Glutamatergic neuron (in vitro differentiated cells): ENCODE data around the gene NCAPH2. TPM values are rescaled to one million over a fixed set of nuclear protein-coding genes. Genes with fewer than 3 reads are reported as not detected.

ENCODE experiments used
- DNase-seq: peaks from one replicate; pipeline ENCODE4 v3.0.0; 2022
- H3K27ac Mint-ChIP-seq: one replicate; pipeline ENCODE4 v1.8.0; 2020; ENCODE audit warnings: mild to moderate bottlenecking, mixed read lengths, inconsistent platforms; ENCODE audit not compliant: unreplicated experiment
- H3K27me3 Mint-ChIP-seq: one replicate; pipeline ENCODE4 v1.8.0; 2020; ENCODE audit warnings: mild to moderate bottlenecking, moderate library complexity, mixed read lengths, inconsistent platforms; ENCODE audit not compliant: unreplicated experiment
- H3K36me3 Mint-ChIP-seq: one replicate; pipeline ENCODE4 v1.8.0; 2020; ENCODE audit warnings: mild to moderate bottlenecking, mixed read lengths, inconsistent platforms; ENCODE audit not compliant: unreplicated experiment
- H3K4me1 Mint-ChIP-seq: one replicate; pipeline ENCODE4 v1.8.0; 2020; ENCODE audit warnings: mild to moderate bottlenecking, low read depth, mixed read lengths, inconsistent platforms; ENCODE audit not compliant: unreplicated experiment
- H3K4me3 Mint-ChIP-seq: one replicate; pipeline ENCODE4 v1.8.0; 2020; ENCODE audit warnings: mild to moderate bottlenecking, mixed read lengths, inconsistent platforms; ENCODE audit not compliant: unreplicated experiment
- H3K9me3 Mint-ChIP-seq: one replicate; pipeline ENCODE4 v1.8.0; 2020; ENCODE audit warnings: mild to moderate bottlenecking, moderate library complexity, mixed read lengths, inconsistent platforms; ENCODE audit not compliant: unreplicated experiment
- total RNA-seq: library from RNA; stranded (reverse); fragmentation: NEBNext Ultra II Directional; extraction: Animal tissue kit (Norgen Biotek cat#: 25700); gene quantifications from one replicate; pipeline ENCODE4 v1.2.1, GENCODE V29; 2021; ENCODE audit not compliant: unreplicated experiment
- TF ChIP-seq, protein P1 (sequence below): fragments of 200-600 bp; sonication (generic); IDR thresholded peaks from one replicate; pipeline ENCODE4 v1.5.0; 2021; ENCODE audit not compliant: partially characterized antibody, unreplicated experiment

NCAPH2 gene
- total RNA-seq, 1 donor from 2014 or later, result 52.9 TPM

DNA sequence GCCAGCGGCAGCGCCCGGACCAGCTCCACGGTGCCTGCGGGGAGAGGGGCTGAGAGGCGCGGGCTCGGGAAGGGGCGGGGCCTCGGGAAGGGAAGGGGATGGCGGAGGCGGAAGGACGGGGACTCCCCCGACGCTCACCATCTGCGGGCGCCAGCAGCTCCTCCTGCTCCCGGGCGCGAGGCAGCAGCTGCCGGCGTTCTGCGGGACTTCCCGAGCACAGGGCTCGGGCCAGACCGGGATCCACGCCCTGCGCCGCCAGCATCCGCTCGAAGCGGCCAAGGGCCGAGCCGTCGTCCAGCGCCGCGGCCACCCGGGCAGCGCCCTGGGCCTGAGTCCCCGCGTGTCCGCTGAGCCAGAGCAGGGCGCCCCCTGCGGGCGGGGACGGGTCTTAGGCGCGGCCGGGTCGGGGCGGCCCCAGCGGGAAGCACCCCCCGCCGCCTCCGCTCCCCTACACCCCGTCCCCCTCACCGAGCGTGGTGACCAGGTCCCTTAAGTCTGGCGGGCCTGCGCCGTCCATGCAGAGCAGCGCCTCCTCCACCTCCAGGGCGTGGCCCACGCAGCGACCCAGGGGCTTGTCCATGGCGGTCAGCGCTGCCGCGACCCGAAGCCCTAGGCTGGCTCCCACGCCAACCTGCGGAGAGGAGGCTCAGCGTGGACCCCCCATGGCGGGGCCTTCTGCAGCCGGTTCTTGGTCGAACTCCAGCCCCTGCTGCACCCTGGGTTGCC, 18.2 kb downstream of the NCAPH2 start:
- H3K4me3 Mint-ChIP-seq, result peak overlapping the region; percentile 78
- TF ChIP-seq, protein P1, sequence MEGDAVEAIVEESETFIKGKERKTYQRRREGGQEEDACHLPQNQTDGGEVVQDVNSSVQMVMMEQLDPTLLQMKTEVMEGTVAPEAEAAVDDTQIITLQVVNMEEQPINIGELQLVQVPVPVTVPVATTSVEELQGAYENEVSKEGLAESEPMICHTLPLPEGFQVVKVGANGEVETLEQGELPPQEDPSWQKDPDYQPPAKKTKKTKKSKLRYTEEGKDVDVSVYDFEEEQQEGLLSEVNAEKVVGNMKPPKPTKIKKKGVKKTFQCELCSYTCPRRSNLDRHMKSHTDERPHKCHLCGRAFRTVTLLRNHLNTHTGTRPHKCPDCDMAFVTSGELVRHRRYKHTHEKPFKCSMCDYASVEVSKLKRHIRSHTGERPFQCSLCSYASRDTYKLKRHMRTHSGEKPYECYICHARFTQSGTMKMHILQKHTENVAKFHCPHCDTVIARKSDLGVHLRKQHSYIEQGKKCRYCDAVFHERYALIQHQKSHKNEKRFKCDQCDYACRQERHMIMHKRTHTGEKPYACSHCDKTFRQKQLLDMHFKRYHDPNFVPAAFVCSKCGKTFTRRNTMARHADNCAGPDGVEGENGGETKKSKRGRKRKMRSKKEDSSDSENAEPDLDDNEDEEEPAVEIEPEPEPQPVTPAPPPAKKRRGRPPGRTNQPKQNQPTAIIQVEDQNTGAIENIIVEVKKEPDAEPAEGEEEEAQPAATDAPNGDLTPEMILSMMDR, result peak; percentile 84
- peak overlapping the region; percentile 77 for H3K27ac Mint-ChIP-seq
- peaks cover 20% of the 10 kb centered on the region for H3K27me3 Mint-ChIP-seq
- H3K36me3 Mint-ChIP-seq, result peaks cover 5% of the 10 kb centered on the region
- H3K9me3 Mint-ChIP-seq, result peaks cover 15% of the 10 kb centered on the region
- H3K4me1 Mint-ChIP-seq, result peaks cover 12% of the 10 kb centered on the region
- peak; percentile 91 for DNase-seq

DNA sequence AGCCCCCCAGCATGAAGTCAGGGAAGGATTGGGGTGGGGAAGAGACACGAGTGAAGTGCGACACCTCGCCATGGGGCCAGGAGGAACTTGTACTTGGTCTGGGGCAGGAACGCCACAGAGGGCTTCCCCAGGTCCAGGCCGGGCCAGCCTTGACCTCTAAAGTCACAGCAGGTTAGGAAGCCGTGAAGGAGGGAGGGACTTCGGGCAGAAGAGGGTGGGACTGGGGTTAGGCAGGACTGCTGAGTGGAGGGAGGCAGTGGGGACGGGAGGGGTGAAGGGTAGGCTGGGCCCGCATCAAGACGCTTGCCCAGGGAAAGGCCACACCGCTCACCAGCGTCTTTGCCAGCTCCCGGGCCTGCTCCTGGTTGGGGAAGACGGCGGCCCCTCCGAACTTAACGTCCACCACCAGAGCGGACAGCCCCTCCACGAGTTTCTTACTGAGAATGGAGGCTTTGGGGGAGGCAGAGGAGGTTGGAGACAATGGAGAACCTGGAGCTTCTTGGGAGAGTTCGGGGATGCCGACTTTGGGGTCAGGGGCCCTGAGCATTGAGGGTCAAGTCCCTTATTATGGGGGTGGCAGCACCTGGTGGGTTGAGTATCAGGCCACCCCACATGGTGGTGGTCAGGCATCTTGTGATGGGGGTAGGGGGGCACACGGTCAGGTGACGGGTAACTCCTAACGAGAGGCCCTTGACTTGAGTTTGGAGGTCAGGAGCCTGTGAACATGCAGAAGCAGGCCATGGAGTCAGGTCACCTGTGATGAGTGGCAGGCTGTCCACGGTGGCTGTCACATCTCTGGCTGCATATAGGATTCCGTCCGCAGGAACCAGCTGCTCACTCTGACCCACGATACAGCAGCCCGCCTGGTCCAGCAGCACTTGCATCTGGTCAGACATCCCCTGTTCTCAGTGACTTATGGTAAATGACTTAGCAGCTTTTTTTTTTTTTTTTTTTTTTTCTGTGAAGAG, 19.1 kb downstream of the NCAPH2 start:
- Mint-ChIP-seq H3K4me3 (peak overlapping the region; percentile 78), H3K27me3 (peaks cover 20% of the 10 kb centered on the region), H3K27ac (peak overlapping the region; percentile 77), H3K36me3 (peaks cover 5% of the 10 kb centered on the region), H3K4me1 (peaks cover 12% of the 10 kb centered on the region), H3K9me3 (peaks cover 15% of the 10 kb centered on the region)
- TF ChIP-seq, protein P1, result no peak
- peak; percentile 36 for DNase-seq

DNA sequence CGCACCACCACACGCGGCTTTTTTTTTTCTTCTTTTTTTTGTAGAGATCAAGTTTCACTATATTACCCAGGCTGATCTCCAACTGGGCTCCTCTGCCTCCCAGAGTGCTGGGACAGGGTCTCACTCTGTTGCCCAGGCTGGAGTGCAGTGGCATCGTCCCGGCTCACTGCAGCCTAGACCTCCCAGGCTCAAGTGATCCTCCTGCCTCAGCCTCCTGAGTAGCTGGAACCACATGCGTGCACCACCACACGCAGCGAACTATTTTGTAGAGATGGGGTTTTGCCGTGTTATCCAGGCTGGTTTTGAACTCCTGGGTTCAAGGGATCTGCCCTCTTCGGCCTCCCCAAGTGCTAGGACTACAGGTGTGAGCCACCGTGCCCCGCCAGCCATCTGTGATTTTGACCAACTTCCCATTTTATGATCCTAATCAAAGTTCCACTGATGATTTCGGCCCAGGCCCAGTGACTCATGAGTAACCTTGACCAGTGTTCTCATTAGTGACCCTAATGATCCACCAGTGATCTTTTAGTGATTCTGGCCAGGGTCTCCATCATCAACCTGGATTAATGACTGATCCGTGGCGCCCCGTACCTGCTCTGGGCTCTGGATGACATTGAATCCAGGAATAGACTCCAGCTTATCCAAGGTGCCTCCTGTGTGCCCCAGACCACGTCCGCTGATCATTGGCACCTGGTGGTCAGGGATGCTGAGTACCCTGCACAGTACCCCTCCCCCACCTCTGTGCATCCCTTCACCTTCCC, 20.1 kb downstream of the NCAPH2 start:
- Mint-ChIP-seq H3K27ac (peak overlapping the region; percentile 57), H3K36me3 (peaks cover 5% of the 10 kb centered on the region), H3K9me3 (peaks cover 15% of the 10 kb centered on the region), H3K4me1 (peaks cover 12% of the 10 kb centered on the region), H3K27me3 (peaks cover 26% of the 10 kb centered on the region), H3K4me3 (peak overlapping the region; percentile 78)
- TF ChIP-seq, protein P1, result no peak
- DNase-seq, result no peak

GRCh38 chr22:50528682-50529415, 20.8 kb downstream of the NCAPH2 start:
- H3K27me3 Mint-ChIP-seq, result peaks cover 30% of the 10 kb centered on the region
- H3K27ac Mint-ChIP-seq, result no peak overlapping the region
- no peak for DNase-seq
- peaks cover 5% of the 10 kb centered on the region for H3K36me3 Mint-ChIP-seq
- peaks cover 12% of the 10 kb centered on the region for H3K4me1 Mint-ChIP-seq
- H3K4me3 Mint-ChIP-seq, result no peak overlapping the region
- H3K9me3 Mint-ChIP-seq, result peaks cover 15% of the 10 kb centered on the region
- TF ChIP-seq, protein P1, result no peak
